Bronchial epithelial cell (primary cell): Measurements from ENCODE around the gene FAM90A26. TPM values are rescaled to one million over a fixed set of nuclear protein-coding genes. Genes with fewer than 3 reads are reported as not detected.
"Not testable (repeated sequence)": the region's sequence is repeated elsewhere in the genome, so short reads cannot be mapped to it uniquely, and the experiment has no call there.

Experiments used
- DNase-seq: peaks from one replicate; pipeline ENCODE4 v3.0.0-alpha.2; 2010; ENCODE audit warnings: low read depth
- FAIRE-seq: peaks from 2 replicates; lab custom pipeline; 2011; peaks lifted over from hg19 to GRCh38; lab: Jason Lieb, UNC
- H3K27me3 ChIP-seq: 2 replicates; pipeline ENCODE4 v1.5.1; 2011; ENCODE audit warnings: low read length; ENCODE audit not compliant: control insufficient read depth, insufficient read depth
- H3K36me3 ChIP-seq: 2 replicates; pipeline ENCODE4 v1.5.1; 2011; ENCODE audit warnings: low read length; ENCODE audit not compliant: control insufficient read depth, insufficient read depth
- H3K4me3 ChIP-seq: 2 replicates; pipeline ENCODE4 v1.5.1; 2011; ENCODE audit warnings: mild to moderate bottlenecking, low read depth, low read length, control low read depth
- CTCF ChIP-seq: IDR thresholded peaks from 2 replicates; pipeline ENCODE4 v1.5.1; 2011; ENCODE audit warnings: mild to moderate bottlenecking, moderate library complexity, low read length, control low read depth, inconsistent platforms; ENCODE audit not compliant: insufficient read depth, severe bottlenecking
- total RNA-seq: library from RNA; depleted of rRNA; stranded (reverse); fragments of >200 nt; gene quantifications from 2 replicates; pipeline ENCODE4 v1.2.1, GENCODE V29; 2014

The FAM90A26 gene
- total RNA-seq, 1 donor from 2014 or later = not detected

- Histone ChIP-seq H3K36me3 (no peaks in the 10 kb centered on the region), H3K27me3 (no peaks in the 10 kb centered on the region), H3K4me3 (no peak overlapping the region)
- no peak for FAIRE-seq
- no peak for DNase-seq
- no peak for TF ChIP-seq CTCF
Observed at GRCh38 chr4:9143421-9144080, 26.7 kb upstream of the FAM90A26 start.

- no peak for DNase-seq
- no peak for TF ChIP-seq CTCF
- FAIRE-seq = no peak
- Histone ChIP-seq H3K27me3 (no peaks in the 10 kb centered on the region), H3K36me3 (no peaks in the 10 kb centered on the region), H3K4me3 (no peak overlapping the region)
Observed at GRCh38 chr4:9146967-9147366, 23.2 kb upstream of the FAM90A26 start.

DNA sequence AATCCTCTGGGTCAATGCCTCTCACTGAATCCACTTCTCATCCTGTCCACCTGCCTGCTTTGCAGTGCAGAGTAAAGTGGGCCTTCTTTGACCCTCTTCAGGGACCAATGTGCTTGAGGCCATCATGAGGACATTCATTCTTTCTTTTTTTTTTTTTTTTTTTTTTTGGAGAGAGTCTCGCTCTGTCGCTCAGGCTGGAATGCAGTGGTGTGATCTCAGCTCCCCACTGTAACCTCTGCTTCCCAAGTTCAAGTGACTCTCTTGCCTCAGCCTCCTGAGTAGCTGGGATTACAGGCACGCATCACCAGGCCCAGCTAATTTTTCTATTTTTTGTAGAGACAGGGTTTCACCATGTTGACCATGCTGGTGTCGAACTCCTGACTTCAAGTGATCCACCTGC lies 22.8 kb upstream of the FAM90A26 start:
- H3K27me3 ChIP-seq, DNase-seq, FAIRE-seq, H3K4me3 ChIP-seq, H3K36me3 ChIP-seq: not testable (repeated sequence)

DNA sequence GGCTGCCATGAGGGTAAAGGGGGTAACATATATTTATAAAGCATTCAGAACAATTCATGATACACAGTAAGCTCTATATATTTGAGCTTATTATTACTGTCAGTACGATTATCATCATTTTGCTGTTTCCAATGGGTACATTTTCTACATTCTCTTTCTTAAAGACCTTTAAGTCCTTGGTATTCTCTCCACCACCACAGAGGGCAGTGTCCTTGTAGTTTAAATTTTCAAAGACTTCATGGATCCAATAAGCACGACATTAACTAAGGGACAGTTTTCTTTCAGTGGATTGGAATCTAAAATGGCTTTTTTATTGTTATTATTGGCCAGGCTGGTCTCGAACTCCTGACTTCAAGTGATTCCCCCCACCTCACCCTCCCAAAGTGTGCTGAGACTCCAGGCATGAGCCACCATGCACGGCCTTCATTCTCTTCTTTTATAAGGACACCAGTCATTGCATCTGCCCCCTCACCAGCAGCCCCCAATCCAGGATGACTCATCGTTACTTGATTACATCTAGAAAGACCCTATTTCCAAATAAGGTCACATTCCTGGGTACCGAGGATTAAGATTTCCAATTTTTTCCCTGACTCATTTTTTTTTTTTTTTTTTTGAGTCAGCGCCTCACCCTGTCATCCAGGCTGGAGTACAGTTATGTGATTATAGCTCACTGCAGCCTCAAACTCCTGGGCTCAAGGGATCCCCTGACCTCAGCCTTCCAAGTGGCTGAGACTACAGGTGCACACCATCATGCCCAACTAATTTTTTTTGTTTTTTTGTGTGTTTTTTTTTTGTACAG lies 21.4 kb upstream of the FAM90A26 start:
- not testable (repeated sequence) for H3K4me3 ChIP-seq, FAIRE-seq, H3K27me3 ChIP-seq, DNase-seq, H3K36me3 ChIP-seq

DNA sequence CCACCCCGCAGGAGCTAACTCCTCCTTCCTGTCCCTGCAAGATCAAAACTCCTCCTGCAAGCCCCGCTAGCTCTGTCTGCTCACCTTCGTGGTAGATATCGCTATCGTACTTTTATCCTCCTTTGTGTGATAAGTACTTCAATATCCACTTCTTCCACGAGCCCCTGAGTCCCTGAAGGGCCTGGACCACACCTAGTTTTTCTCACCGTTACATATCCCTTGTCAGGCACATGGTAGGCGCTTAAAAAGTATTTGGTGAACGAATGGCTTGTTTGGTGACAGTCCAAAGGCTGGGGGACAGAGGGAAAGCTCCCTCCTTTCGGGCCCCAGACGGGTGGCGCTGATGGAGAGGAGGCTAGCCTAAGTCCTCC lies 18.4 kb upstream of the FAM90A26 start:
- DNase-seq = peak; percentile 1
- FAIRE-seq, H3K27me3 ChIP-seq, H3K36me3 ChIP-seq: not testable (repeated sequence)
- H3K4me3 ChIP-seq = peak overlapping the region; percentile 57

DNA sequence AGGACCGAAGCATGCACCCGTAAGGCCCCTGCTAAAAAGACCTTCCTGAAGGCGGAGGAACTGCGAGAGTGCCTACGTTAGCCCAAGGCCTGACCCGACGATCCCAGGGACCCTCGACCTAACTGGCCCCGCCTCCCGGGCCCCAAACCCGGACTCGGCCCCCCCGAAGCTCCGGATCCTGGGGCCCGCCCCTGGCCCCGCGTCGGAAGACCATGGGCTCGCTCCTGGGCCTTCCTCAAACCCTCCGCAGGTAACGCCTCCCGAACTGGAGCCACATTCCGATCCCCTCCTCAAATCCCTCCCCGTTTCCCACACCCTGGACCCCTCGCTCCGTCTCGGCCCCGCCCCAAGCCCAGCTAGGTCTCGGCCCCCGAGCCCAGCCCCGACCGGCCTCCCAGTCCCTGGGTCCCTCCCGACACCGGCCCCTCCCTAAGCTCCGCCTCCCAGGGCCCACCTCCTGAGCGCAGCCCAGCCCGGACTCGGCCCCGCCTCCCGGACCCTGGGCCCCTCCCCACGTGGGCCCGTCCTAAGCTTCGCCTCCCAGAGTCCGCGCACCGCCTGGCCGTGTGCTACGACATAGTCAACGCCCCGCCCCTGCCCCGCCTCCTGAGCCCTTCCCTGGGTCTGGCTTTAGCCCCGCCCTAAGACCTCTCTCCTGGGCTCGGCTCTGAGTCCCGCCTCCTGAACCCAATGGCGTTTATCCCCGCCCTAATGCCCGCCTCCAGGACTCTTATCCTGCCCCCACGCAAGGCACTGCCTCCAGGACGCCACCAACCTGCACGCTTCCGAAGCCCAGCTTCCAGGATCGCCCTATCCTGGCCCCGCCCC lies 17.8 kb upstream of the FAM90A26 start:
- FAIRE-seq, H3K27me3 ChIP-seq, H3K36me3 ChIP-seq: not testable (repeated sequence)
- peak overlapping the region; percentile 57 for H3K4me3 ChIP-seq
- peak; percentile 78 for DNase-seq

DNA sequence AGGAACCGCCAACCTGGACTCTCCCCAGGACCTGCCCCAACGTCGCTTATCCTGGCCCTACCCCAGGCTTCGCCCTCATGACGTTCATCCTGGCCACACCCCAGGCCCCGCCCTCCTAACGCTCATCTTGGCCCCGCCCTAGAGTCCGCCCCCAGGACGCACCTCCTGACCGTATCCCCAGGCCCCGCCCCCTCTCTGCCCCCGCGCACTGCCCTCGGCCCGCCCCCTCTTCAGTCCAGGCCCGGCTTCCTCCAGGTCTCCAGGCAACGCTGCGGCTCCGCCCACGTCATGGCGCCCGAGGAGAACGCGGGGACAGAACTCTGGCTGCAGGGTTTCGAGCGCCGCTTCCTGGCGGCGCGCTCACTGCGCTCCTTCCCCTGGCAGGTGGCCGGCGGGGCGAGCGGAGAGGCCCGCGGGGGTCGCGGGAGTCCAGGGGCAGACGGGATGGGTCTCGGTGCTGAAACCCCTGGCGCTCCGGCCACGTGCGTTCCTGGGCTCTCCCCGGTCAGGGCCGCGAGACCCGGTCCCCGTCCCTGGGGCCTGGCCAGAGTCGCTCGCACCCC lies 17.1 kb upstream of the FAM90A26 start:
- TF ChIP-seq CTCF = peak; percentile 4
- not testable (repeated sequence) for H3K36me3 ChIP-seq, H3K27me3 ChIP-seq, FAIRE-seq
- H3K4me3 ChIP-seq = peak overlapping the region; percentile 69
- peak; percentile 93 for DNase-seq

GRCh38 chr4:9153571-9154157 lies 16.5 kb upstream of the FAM90A26 start:
- peak overlapping the region; percentile 69 for H3K4me3 ChIP-seq
- not testable (repeated sequence) for FAIRE-seq, H3K27me3 ChIP-seq, H3K36me3 ChIP-seq
- DNase-seq = peak; percentile 56

- H3K27me3 ChIP-seq, DNase-seq, H3K36me3 ChIP-seq, H3K4me3 ChIP-seq, FAIRE-seq: not testable (repeated sequence)
Observed at GRCh38 chr4:9155101-9155886, 14.9 kb upstream of the FAM90A26 start.

- not testable (repeated sequence) for H3K27me3 ChIP-seq, DNase-seq, FAIRE-seq, H3K36me3 ChIP-seq, H3K4me3 ChIP-seq
Observed at GRCh38 chr4:9158392-9158791, 11.8 kb upstream of the FAM90A26 start.
